CMK (cell line): ENCODE results near the gene SETD1A.

Experiments
- DNase-seq: peaks from one replicate; pipeline ENCODE4 v3.0.0-alpha.2; 2010; ENCODE audit warnings: low read depth

SETD1A gene

GRCh38 chr16:30982548-30983288 is 25.2 kb downstream of the SETD1A start:
- no peak for DNase-seq

- no peak for DNase-seq
Measured at GRCh38 chr16:30983289-30983889, 25.8 kb downstream of the SETD1A start.

DNA sequence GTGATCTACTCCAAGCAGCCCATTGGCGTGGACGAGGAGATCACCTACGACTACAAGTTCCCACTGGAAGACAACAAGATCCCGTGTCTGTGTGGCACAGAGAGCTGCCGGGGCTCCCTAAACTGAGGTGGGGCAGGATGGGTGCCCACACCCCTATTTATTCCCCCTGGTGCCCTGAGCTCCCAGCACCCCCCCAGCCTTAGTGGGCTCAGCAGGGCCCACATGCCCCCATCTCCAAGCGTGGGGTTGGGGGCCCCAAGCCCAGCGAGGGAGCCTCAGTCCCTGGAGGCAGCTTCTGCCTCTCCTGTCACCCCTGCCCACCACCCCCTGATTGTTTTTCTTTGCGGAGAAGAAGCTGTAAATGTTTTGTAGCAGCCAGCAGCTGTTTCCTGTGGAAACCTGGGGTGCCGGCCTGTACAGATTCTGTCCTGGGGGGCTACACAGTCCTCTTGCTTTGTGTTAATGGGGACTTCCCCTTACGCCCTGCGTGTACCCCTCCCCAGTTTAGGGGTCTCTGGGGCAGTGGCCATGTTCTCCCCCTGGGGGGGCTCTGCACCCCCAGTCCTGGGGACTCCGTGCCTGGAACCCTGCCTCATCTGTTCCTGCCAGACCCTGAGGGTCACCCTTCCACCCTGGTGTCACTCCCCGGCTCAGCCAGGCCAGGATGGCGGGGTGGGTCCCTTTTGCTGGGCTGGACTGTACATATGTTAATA is 26.5 kb downstream of the SETD1A start:
- no peak for DNase-seq

DNA sequence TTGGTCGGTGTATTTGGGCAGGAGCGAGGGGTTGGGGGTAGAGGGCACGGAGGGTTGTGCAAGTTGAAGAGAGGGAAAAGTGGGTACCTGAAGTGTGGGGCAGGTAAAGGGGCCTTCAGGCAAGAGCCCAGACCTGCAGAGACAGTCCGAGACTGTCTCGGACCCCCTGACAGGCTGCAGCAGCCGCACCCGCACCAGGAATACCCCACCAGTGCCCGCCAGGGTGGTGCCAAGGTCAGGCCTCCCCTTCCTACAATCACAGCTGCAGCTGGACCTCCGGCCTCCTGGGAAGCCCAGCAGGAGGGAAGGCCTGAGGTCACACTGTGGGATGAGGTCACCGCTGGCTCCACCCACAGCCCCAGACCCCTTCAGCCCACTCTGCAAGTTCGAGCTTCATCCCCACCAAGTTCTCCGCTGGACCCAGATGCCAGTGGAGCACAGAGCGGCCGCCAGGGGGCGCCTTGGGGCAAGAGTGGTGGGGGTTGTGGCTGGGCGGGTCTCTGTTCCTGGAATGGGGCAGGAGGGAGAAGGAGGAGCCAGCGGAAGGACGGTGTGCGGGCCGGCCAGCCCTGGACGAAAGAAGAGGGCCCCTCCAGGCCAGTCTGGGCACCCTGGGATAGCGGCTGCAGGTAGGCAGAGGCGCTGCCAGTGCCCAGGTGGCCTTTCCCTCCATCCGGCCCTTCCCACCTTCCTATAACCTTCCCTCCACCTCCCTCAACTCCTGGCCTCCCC is 27.3 kb downstream of the SETD1A start, which contains the start of gene HSD3B7:
HSD3B7 (plus strand) TSS at position 539 of the 732 bp plus-strand sequence. CDS start 452 bp downstream, outside the sequence.
- peak; percentile 61 for DNase-seq

- DNase-seq = no peak
Measured at GRCh38 chr16:30985401-30986128, 28.0 kb downstream of the SETD1A start.

- no peak for DNase-seq
Measured at GRCh38 chr16:30986129-30986991, 28.8 kb downstream of the SETD1A start.

DNA sequence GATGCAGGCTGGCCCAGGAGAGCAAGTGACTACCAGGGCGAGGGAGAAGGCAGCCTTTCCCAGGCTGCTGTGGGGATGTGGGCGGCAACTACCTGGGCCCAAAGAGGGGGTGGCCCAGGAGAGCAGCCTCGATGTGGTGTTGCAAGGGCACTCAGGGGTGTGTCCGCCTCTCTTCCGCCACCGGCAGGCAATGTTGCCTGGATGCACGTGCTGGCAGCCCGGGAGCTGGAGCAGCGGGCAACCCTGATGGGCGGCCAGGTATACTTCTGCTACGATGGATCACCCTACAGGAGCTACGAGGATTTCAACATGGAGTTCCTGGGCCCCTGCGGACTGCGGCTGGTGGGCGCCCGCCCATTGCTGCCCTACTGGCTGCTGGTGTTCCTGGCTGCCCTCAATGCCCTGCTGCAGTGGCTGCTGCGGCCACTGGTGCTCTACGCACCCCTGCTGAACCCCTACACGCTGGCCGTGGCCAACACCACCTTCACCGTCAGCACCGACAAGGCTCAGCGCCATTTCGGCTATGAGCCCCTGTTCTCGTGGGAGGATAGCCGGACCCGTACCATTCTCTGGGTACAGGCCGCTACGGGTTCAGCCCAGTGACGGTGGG is 30.1 kb downstream of the SETD1A start:
- DNase-seq = no peak

DNA sequence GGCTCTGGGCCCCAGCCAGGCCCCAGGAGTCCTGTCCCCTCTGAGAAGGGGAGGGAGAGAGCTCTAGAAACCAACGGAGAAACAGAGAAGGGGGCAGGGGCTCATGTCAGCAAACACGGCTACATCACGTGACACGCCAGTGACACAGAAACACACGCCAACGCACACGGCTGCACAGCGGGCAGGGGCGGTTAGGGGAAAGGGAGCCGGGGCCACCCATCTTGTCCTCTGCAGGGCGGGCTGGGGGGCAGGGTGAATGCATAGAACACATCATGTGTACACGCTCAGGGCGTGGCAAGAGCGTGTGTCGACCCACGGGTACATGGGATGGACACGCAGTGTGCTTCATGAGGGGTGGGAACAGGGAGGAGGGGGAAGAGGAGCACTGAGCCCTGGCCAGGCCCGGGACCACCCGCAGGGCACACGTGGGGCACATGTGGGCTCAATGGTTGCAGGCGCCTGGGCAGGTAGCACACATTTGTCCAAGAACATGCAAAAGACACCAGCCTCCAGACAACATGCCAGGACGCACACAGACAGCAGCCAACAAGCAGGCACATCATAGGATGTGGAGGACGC is 32.0 kb downstream of the SETD1A start:
- no peak for DNase-seq

- no peak for DNase-seq
Measured at GRCh38 chr16:30990105-30990504, 32.6 kb downstream of the SETD1A start.

GRCh38 chr16:30991052-30991451 is 33.5 kb downstream of the SETD1A start:
- DNase-seq = no peak

GRCh38 chr16:30992276-30992780 is 34.8 kb downstream of the SETD1A start:
- no peak for DNase-seq

GRCh38 chr16:30992931-30993816 is 35.6 kb downstream of the SETD1A start:
- DNase-seq = peak; percentile 62

GRCh38 chr16:30995927-30996323 is 38.4 kb downstream of the SETD1A start:
- DNase-seq = no peak

- DNase-seq = no peak
Measured at GRCh38 chr16:30996324-30996984, 38.9 kb downstream of the SETD1A start.

DNA sequence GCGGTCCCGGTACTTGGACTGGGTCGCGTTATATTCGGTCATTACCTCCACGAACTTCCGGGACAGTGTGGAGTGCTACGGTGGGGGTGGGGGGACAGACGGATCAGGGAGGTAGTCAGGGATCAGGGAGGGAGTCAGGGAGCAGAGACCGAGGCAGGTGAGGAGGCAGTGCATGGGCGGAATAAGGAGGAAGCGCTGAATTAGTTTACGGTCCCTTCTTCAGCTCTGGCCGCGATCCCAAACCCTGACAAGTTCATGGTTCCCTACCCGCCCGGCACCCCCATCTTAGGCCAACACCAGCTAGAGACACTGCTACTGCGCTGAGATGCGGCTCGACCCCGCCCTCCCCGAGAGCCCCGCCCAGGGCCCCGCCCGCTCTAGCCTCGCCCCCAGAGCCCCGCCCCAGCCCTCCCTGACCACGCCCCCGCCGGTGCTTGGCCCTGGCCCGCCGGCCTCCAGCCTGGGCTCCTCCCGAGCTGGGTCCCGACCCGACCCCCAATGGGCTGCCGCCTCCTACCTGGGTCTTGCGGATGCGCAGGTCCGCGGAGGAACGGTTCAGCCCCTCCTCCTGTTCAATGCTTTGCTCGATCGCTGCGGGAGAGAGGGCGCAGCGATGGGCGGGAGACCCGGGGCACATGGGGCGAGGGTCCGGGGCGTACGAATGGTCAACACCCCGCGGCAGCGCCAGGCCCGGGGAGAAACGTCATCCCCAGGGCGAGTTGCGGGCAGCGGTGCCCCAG is 39.6 kb downstream of the SETD1A start:
- peak; percentile 56 for DNase-seq

DNA sequence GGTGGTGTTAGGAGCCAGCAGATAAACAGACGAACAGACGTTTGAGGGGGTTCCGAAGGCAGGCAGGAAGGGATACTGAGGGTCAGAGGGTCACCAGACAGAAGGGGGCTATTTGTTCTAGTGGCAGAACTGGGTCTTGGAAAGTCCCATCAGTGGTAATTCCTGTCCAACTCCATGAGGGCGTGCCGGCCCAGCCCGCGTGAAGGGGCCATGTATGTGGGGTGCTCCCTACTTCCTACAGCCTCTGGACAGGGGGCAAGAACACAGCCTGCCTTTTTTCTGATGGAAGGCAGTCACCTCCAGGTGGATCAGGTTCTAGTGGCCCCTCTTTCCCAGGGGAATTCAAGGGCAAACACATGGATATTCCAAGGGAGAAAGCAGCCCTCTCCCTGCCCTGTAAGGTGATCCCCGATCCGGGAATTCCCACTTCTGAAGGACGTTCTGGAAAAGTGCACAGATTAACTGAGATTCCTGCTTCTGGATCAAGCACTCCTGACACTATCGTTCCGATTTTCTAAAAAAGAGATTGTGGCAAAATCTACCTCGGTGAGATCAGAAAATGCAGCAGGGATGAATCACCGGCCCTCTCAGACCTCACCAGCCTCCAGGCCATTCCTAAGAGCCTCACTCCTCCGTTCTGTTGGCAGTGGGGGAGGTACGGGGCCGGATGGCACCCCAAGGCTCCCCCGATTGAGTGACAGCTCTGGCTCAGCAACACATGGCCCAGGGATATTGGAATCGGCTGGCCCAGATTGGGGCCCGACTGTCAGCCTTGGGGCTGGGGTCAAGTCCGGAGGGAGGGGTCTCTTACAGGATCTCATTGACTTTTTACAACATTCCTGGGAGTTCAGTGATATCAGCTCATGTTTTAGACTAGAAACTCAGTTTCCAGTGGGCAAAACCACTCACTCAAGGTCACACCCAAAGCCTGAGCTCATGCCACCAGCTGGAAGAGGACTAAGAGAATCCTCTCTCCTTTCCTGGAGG is 40.5 kb downstream of the SETD1A start:
- no peak for DNase-seq
